ENCODE data around the gene DPP6. TPM values are rescaled to one million over a fixed set of nuclear protein-coding genes. Genes with fewer than 3 reads are reported as not detected.
"Not testable (repeated sequence)": the region's sequence is repeated elsewhere in the genome, so short reads cannot be mapped to it uniquely, and the experiment has no call there.

DPP6 gene
- total and polyA plus RNA-seq, 12 donors, result 0.07 to 2.1 (median 0.16) TPM; not detected in 4

GRCh38 chr7:154148791-154149516, 96.8 kb downstream of the DPP6 start:
- ATAC-seq; DNase-seq; H3K27ac ChIP-seq; H3K4me1 ChIP-seq; intact Hi-C loops (cut with DNase I); H3K36me3 ChIP-seq; H3K4me3 ChIP-seq; H3K9me3 ChIP-seq; H3K27me3 ChIP-seq: not testable (repeated sequence)
- WGBS, 2 donors, result 75 to 84% methylated on average over 8 of the region's 10 CpGs

- H3K9me3 ChIP-seq; H3K27me3 ChIP-seq; H3K27ac ChIP-seq; DNase-seq; H3K36me3 ChIP-seq; H3K4me3 ChIP-seq; H3K4me1 ChIP-seq; ATAC-seq; intact Hi-C loops (cut with DNase I): not testable (repeated sequence)
- WGBS, 2 donors, result 86 to 89% methylated on average over 9 of the region's 9 CpGs
These were observed 98.5 kb downstream of the DPP6 start for GRCh38 chr7:154150656-154151055.

GRCh38 chr7:154151306-154151705, 99.1 kb downstream of the DPP6 start:
- H3K27me3 ChIP-seq; DNase-seq; H3K36me3 ChIP-seq; H3K4me1 ChIP-seq; H3K4me3 ChIP-seq; intact Hi-C loops (cut with DNase I); H3K9me3 ChIP-seq; H3K27ac ChIP-seq; ATAC-seq: not testable (repeated sequence)
- 83 to 90% methylated on average over 11 of the region's 11 CpGs for WGBS, 2 donors

- H3K36me3 ChIP-seq; H3K4me1 ChIP-seq; H3K9me3 ChIP-seq; intact Hi-C loops (cut with DNase I); H3K27me3 ChIP-seq; DNase-seq; H3K4me3 ChIP-seq; H3K27ac ChIP-seq: not testable (repeated sequence)
- peak in 1 of 8 donors; percentile 53 for ATAC-seq
- 58 to 74% methylated on average over 3 of the region's 3 CpGs for WGBS, 2 donors
These were observed 103.7 kb downstream of the DPP6 start for GRCh38 chr7:154155928-154156327.

GRCh38 chr7:154162921-154163320, 110.7 kb downstream of the DPP6 start:
- H3K27me3 ChIP-seq; DNase-seq; H3K4me3 ChIP-seq; ATAC-seq; H3K4me1 ChIP-seq; intact Hi-C loops (cut with DNase I); H3K9me3 ChIP-seq; H3K36me3 ChIP-seq; H3K27ac ChIP-seq: not testable (repeated sequence)
- 70 to 79% methylated on average over 5 of the region's 6 CpGs for WGBS, 2 donors

- H3K4me3 ChIP-seq; H3K27me3 ChIP-seq; H3K36me3 ChIP-seq; H3K4me1 ChIP-seq; DNase-seq; ATAC-seq; intact Hi-C loops (cut with DNase I); H3K9me3 ChIP-seq; H3K27ac ChIP-seq: not testable (repeated sequence)
- WGBS, 2 donors, result 53 to 55% methylated on average over 2 of the region's 3 CpGs
These were observed 111.4 kb downstream of the DPP6 start for GRCh38 chr7:154163642-154164041.

- intact Hi-C loops (cut with DNase I), result no loop called here
- H3K4me3 ChIP-seq, result no peak overlapping the region
- H3K9me3 ChIP-seq, result no peaks in the 10 kb centered on the region
- H3K27ac ChIP-seq, result no peak overlapping the region
- DNase-seq, result no peak
- H3K36me3 ChIP-seq, result no peaks in the 10 kb centered on the region
- WGBS, 2 donors, result 13 to 30% methylated on average over 3 to 4 of the region's 4 CpGs
- H3K27me3 ChIP-seq, result no peaks in the 10 kb centered on the region
- no peaks in the 10 kb centered on the region for H3K4me1 ChIP-seq
- ATAC-seq, result no peak
- TF ChIP-seq CTCF (IDR thresholded peaks at IDR 0.05), result no peak
These were observed 114.9 kb downstream of the DPP6 start for GRCh38 chr7:154167051-154167450.
